ENCODE measurements around the gene CAP2.

The CAP2 gene

GRCh38 chr6:17415321-17415720 is 21.9 kb downstream of the CAP2 start:
- H4K20me1 ChIP-seq (ENCODE audit: control insufficient read depth, insufficient read depth, low read depth, low read length), result no peaks in the 10 kb centered on the region
- no peaks in the 10 kb centered on the region for H3K4me1 ChIP-seq (ENCODE audit: control insufficient read depth, low read length)
- H3K4me2 ChIP-seq (ENCODE audit: low read length), result no peak overlapping the region
- no peak for TF ChIP-seq CTCF (IDR thresholded peaks at IDR 0.05; ENCODE audit: low read depth, low read length, poor library complexity, severe bottlenecking)
- TF ChIP-seq EZH2phosphoT487 (IDR thresholded peaks at IDR 0.05; ENCODE audit: borderline replicate concordance, low read length), result no peak
- no peaks in the 10 kb centered on the region for H3K27me3 ChIP-seq (ENCODE audit: control insufficient read depth, low read length)
- H3K9me3 ChIP-seq (ENCODE audit: control insufficient read depth, insufficient read depth, low read length), result no peaks in the 10 kb centered on the region
- H3F3A ChIP-seq (ENCODE audit: control insufficient read depth, insufficient read depth), result no peaks in the 10 kb centered on the region
- H3K9me2 ChIP-seq (replicated peaks; ENCODE audit: control insufficient read depth, low read length), result no peaks in the 10 kb centered on the region
- no peaks in the 10 kb centered on the region for H3K79me2 ChIP-seq (ENCODE audit: control insufficient read depth, low read length)
- H3K36me3 ChIP-seq (ENCODE audit: control insufficient read depth, low read length), result no peaks in the 10 kb centered on the region
- H3K4me3 ChIP-seq (ENCODE audit: low read length), result no peak overlapping the region
- H3K27ac ChIP-seq (ENCODE audit: low read depth, low read length), result no peak overlapping the region

DNA sequence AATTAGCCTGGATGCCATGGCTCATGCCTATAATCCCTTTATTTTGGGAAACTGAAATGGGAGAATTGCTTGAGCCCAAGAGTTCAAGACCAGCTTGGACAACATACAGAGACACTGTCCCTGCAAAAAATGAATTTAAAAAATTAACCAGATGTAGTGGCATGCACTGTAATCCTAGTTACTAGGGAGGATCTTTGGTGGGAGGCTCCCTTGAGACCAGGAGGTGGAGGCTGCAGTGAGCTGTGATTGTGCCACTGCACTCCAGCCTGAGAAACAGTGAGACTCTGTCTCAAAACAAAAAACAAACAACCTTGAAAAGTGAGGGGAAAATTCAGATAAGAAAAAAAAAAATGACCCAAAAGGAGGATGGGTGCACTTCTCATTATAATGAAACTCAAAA is 23.4 kb downstream of the CAP2 start:
- Histone ChIP-seq H3K79me2 (ENCODE audit: control insufficient read depth, low read length) (no peaks in the 10 kb centered on the region), H3K4me3 (ENCODE audit: low read length) (no peak overlapping the region), H3K27ac (ENCODE audit: low read depth, low read length) (no peak overlapping the region), H3K4me1 (ENCODE audit: control insufficient read depth, low read length) (no peaks in the 10 kb centered on the region), H3K9me2 (replicated peaks; ENCODE audit: control insufficient read depth, low read length) (no peaks in the 10 kb centered on the region), H3K36me3 (ENCODE audit: control insufficient read depth, low read length) (no peaks in the 10 kb centered on the region), H3K27me3 (ENCODE audit: control insufficient read depth, low read length) (no peaks in the 10 kb centered on the region), H3K9me3 (ENCODE audit: control insufficient read depth, insufficient read depth, low read length) (no peaks in the 10 kb centered on the region), H3F3A (ENCODE audit: control insufficient read depth, insufficient read depth) (no peaks in the 10 kb centered on the region), H3K4me2 (ENCODE audit: low read length) (no peak overlapping the region), H4K20me1 (ENCODE audit: control insufficient read depth, insufficient read depth, low read depth, low read length) (no peaks in the 10 kb centered on the region)
- TF ChIP-seq EZH2phosphoT487 (IDR thresholded peaks at IDR 0.05; ENCODE audit: borderline replicate concordance, low read length) (no peak), CTCF (IDR thresholded peaks at IDR 0.05; ENCODE audit: low read depth, low read length, poor library complexity, severe bottlenecking) (no peak)

DNA sequence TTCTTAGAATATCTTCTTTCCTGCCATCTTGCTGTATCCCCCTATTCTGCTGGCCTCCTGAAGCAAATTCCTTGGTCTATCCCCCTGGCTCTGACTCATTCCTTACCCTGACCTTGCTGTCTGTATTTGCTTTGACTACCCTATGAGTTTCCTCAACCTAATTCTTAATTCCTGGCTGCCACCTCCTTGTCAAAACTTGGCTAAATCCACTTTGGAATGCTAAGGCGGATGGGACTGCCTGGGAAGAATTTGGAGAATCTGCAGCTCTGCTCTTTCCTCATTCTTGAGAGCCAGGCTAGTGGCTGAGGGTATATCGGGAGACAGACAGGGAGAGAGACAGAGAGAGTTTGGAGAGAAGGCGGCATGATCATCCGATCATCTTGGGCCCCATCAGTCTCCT is 24.4 kb downstream of the CAP2 start:
- Histone ChIP-seq H3K9me2 (replicated peaks; ENCODE audit: control insufficient read depth, low read length) (no peaks in the 10 kb centered on the region), H3K36me3 (ENCODE audit: control insufficient read depth, low read length) (no peaks in the 10 kb centered on the region), H3F3A (ENCODE audit: control insufficient read depth, insufficient read depth) (no peaks in the 10 kb centered on the region), H3K9me3 (ENCODE audit: control insufficient read depth, insufficient read depth, low read length) (no peaks in the 10 kb centered on the region), H3K79me2 (ENCODE audit: control insufficient read depth, low read length) (no peaks in the 10 kb centered on the region), H3K27ac (ENCODE audit: low read depth, low read length) (no peak overlapping the region), H3K4me3 (ENCODE audit: low read length) (no peak overlapping the region), H3K27me3 (ENCODE audit: control insufficient read depth, low read length) (no peaks in the 10 kb centered on the region), H3K4me1 (ENCODE audit: control insufficient read depth, low read length) (no peaks in the 10 kb centered on the region), H3K4me2 (ENCODE audit: low read length) (no peak overlapping the region), H4K20me1 (ENCODE audit: control insufficient read depth, insufficient read depth, low read depth, low read length) (no peaks in the 10 kb centered on the region)
- TF ChIP-seq CTCF (IDR thresholded peaks at IDR 0.05; ENCODE audit: low read depth, low read length, poor library complexity, severe bottlenecking) (no peak), EZH2phosphoT487 (IDR thresholded peaks at IDR 0.05; ENCODE audit: borderline replicate concordance, low read length) (no peak)

All from DOHH2 (cell line).